ENCODE data around the gene CLOCK.

CLOCK gene

GRCh38 chr4:55475394-55476243, 71.1 kb downstream of the CLOCK start:
- DNase-seq = no peak
- H3K36me3 Mint-ChIP-seq = peaks cover 21% of the 10 kb centered on the region
- H3K4me1 Mint-ChIP-seq = peaks cover 12% of the 10 kb centered on the region
- H3K9me3 Mint-ChIP-seq = peaks cover 2% of the 10 kb centered on the region
- CTCF ChIA-PET = no interaction called here
- no peak overlapping the region for H3K27ac Mint-ChIP-seq
- no peak overlapping the region for H3K4me3 Mint-ChIP-seq
- H3K27me3 Mint-ChIP-seq = no peaks in the 10 kb centered on the region

GRCh38 chr4:55469979-55470378, 76.7 kb downstream of the CLOCK start:
- Mint-ChIP-seq H3K9me3 (peaks cover 9% of the 10 kb centered on the region), H3K4me1 (peaks cover 7% of the 10 kb centered on the region), H3K27ac (no peak overlapping the region), H3K4me3 (no peak overlapping the region), H3K36me3 (peaks cover 24% of the 10 kb centered on the region), H3K27me3 (no peaks in the 10 kb centered on the region)
- no peak for DNase-seq
- CTCF ChIA-PET = no interaction called here

GRCh38 chr4:55468724-55469123, 78.0 kb downstream of the CLOCK start:
- Mint-ChIP-seq H3K27ac (no peak overlapping the region), H3K27me3 (no peaks in the 10 kb centered on the region), H3K9me3 (peaks cover 7% of the 10 kb centered on the region), H3K36me3 (peaks cover 19% of the 10 kb centered on the region), H3K4me1 (no peaks in the 10 kb centered on the region), H3K4me3 (no peak overlapping the region)
- no peak for DNase-seq
- CTCF ChIA-PET = no interaction called here

- H3K36me3 Mint-ChIP-seq = peaks cover 19% of the 10 kb centered on the region
- H3K4me3 Mint-ChIP-seq = no peak overlapping the region
- DNase-seq = no peak
- H3K27me3 Mint-ChIP-seq = no peaks in the 10 kb centered on the region
- no peaks in the 10 kb centered on the region for H3K4me1 Mint-ChIP-seq
- H3K27ac Mint-ChIP-seq = no peak overlapping the region
- CTCF ChIA-PET = no interaction called here
- peaks cover 7% of the 10 kb centered on the region for H3K9me3 Mint-ChIP-seq
These were observed 80.7 kb downstream of the CLOCK start for GRCh38 chr4:55466001-55466400.

GRCh38 chr4:55458611-55459010, 88.1 kb downstream of the CLOCK start:
- CTCF ChIA-PET = no interaction called here
- no peaks in the 10 kb centered on the region for H3K4me1 Mint-ChIP-seq
- no peaks in the 10 kb centered on the region for H3K27me3 Mint-ChIP-seq
- DNase-seq = no peak
- no peak overlapping the region for H3K27ac Mint-ChIP-seq
- H3K36me3 Mint-ChIP-seq = peaks cover 5% of the 10 kb centered on the region
- H3K4me3 Mint-ChIP-seq = no peak overlapping the region
- no peaks in the 10 kb centered on the region for H3K9me3 Mint-ChIP-seq

- Mint-ChIP-seq H3K9me3 (no peaks in the 10 kb centered on the region), H3K36me3 (peaks cover 5% of the 10 kb centered on the region), H3K27ac (no peak overlapping the region), H3K4me3 (no peak overlapping the region), H3K4me1 (no peaks in the 10 kb centered on the region), H3K27me3 (no peaks in the 10 kb centered on the region)
- no peak for DNase-seq
- CTCF ChIA-PET = no interaction called here
These were observed 88.5 kb downstream of the CLOCK start for GRCh38 chr4:55458164-55458563.

- CTCF ChIA-PET = no interaction called here
- Mint-ChIP-seq H3K27me3 (no peaks in the 10 kb centered on the region), H3K9me3 (no peaks in the 10 kb centered on the region), H3K27ac (no peak overlapping the region), H3K4me3 (no peak overlapping the region), H3K4me1 (peaks cover 10% of the 10 kb centered on the region), H3K36me3 (peaks cover 34% of the 10 kb centered on the region)
- no peak for DNase-seq
These were observed 96.1 kb downstream of the CLOCK start for GRCh38 chr4:55450566-55450965.

- CTCF ChIA-PET = no interaction called here
- Mint-ChIP-seq H3K4me1 (peaks cover 10% of the 10 kb centered on the region), H3K4me3 (no peak overlapping the region), H3K36me3 (peaks cover 35% of the 10 kb centered on the region), H3K9me3 (no peaks in the 10 kb centered on the region), H3K27me3 (no peaks in the 10 kb centered on the region), H3K27ac (no peak overlapping the region)
- no peak for DNase-seq
These were observed 98.9 kb downstream of the CLOCK start for GRCh38 chr4:55447831-55448230.

GRCh38 chr4:55447108-55447708, 99.5 kb downstream of the CLOCK start:
- peaks cover 10% of the 10 kb centered on the region for H3K4me1 Mint-ChIP-seq
- no peak overlapping the region for H3K27ac Mint-ChIP-seq
- no peaks in the 10 kb centered on the region for H3K9me3 Mint-ChIP-seq
- no peak overlapping the region for H3K4me3 Mint-ChIP-seq
- DNase-seq = no peak
- H3K36me3 Mint-ChIP-seq = peaks cover 35% of the 10 kb centered on the region
- no peaks in the 10 kb centered on the region for H3K27me3 Mint-ChIP-seq
- CTCF ChIA-PET = no interaction called here

- Mint-ChIP-seq H3K27ac (peak overlapping the region; percentile 14), H3K27me3 (no peaks in the 10 kb centered on the region), H3K36me3 (peaks cover 28% of the 10 kb centered on the region)
These were observed 100.2 kb downstream of the CLOCK start for GRCh38 chr4:55446578-55446922.

GRCh38 chr4:55445921-55446577, 100.7 kb downstream of the CLOCK start:
- Mint-ChIP-seq H3K4me1 (peaks cover 10% of the 10 kb centered on the region), H3K4me3 (no peak overlapping the region), H3K27me3 (no peaks in the 10 kb centered on the region), H3K9me3 (no peaks in the 10 kb centered on the region), H3K36me3 (peaks cover 26% of the 10 kb centered on the region), H3K27ac (no peak overlapping the region)
- CTCF ChIA-PET = interaction anchor here (0.9 to 1.2 kb wide), 2 partner anchors 14 to 100 kb away, joined by 3 read pairs; no protein-coding TSS in a partner anchor
- DNase-seq = no peak

More at GRCh38 chr4:55446578-55446922, 100.2 kb downstream of the CLOCK start:
- CTCF ChIA-PET = no interaction called here
- peaks cover 10% of the 10 kb centered on the region for H3K4me1 Mint-ChIP-seq
- DNase-seq = no peak
- H3K9me3 Mint-ChIP-seq = no peaks in the 10 kb centered on the region
- no peak overlapping the region for H3K4me3 Mint-ChIP-seq

GRCh38 chr4:55444827-55445226, 101.9 kb downstream of the CLOCK start:
- no peak for DNase-seq
- H3K27ac Mint-ChIP-seq = no peak overlapping the region
- H3K4me3 Mint-ChIP-seq = no peak overlapping the region
- H3K27me3 Mint-ChIP-seq = no peaks in the 10 kb centered on the region
- CTCF ChIA-PET = interaction anchor here (1.2 kb wide), 1 partner anchor 101 kb away, joined by 3 read pairs; no protein-coding TSS in a partner anchor
- peaks cover 13% of the 10 kb centered on the region for H3K4me1 Mint-ChIP-seq
- H3K36me3 Mint-ChIP-seq = peaks cover 24% of the 10 kb centered on the region
- H3K9me3 Mint-ChIP-seq = no peaks in the 10 kb centered on the region

- Mint-ChIP-seq H3K4me3 (no peak overlapping the region), H3K9me3 (no peaks in the 10 kb centered on the region), H3K36me3 (peaks cover 24% of the 10 kb centered on the region), H3K27ac (no peak overlapping the region), H3K4me1 (peaks cover 6% of the 10 kb centered on the region), H3K27me3 (no peaks in the 10 kb centered on the region)
- no peak for DNase-seq
- CTCF ChIA-PET = no interaction called here
These were observed 104.2 kb downstream of the CLOCK start for GRCh38 chr4:55442541-55442940.

GRCh38 chr4:55440786-55441185, 105.9 kb downstream of the CLOCK start:
- peaks cover 2% of the 10 kb centered on the region for H3K4me1 Mint-ChIP-seq
- DNase-seq = no peak
- H3K36me3 Mint-ChIP-seq = peaks cover 25% of the 10 kb centered on the region
- H3K9me3 Mint-ChIP-seq = no peaks in the 10 kb centered on the region
- CTCF ChIA-PET = no interaction called here
- no peaks in the 10 kb centered on the region for H3K27me3 Mint-ChIP-seq
- H3K27ac Mint-ChIP-seq = no peak overlapping the region
- H3K4me3 Mint-ChIP-seq = no peak overlapping the region

GRCh38 chr4:55439023-55439422, 107.7 kb downstream of the CLOCK start:
- Mint-ChIP-seq H3K27ac (no peak overlapping the region), H3K4me3 (no peak overlapping the region), H3K36me3 (peaks cover 39% of the 10 kb centered on the region), H3K27me3 (no peaks in the 10 kb centered on the region), H3K4me1 (peaks cover 17% of the 10 kb centered on the region), H3K9me3 (no peaks in the 10 kb centered on the region)
- CTCF ChIA-PET = interaction anchor here (0.5 to 1.6 kb wide), 2 partner anchors 93 to 137 kb away, joined by 3 read pairs; partner anchors contain the start of gene SRD5A3
- DNase-seq = no peak
